Effector CD8-positive, alpha-beta T cell (primary cell): ENCODE measurements around the gene LSS.

Experiments used
- DNase-seq: peaks from one replicate; lab custom pipeline; 2025; lab: John Stamatoyannopoulos, UW

Gene LSS

GRCh38 chr21:46218906-46219590, 9.5 kb downstream of the LSS start:
- no peak for DNase-seq

- no peak for DNase-seq
These were observed 10.9 kb downstream of the LSS start for GRCh38 chr21:46217511-46218196.

- DNase-seq, result no peak
These were observed 12.3 kb downstream of the LSS start for GRCh38 chr21:46216132-46216747.

- no peak for DNase-seq
These were observed 13.0 kb downstream of the LSS start for GRCh38 chr21:46215436-46216131.

GRCh38 chr21:46214478-46215340, 13.9 kb downstream of the LSS start:
- no peak for DNase-seq

- DNase-seq, result no peak
These were observed 14.8 kb downstream of the LSS start for GRCh38 chr21:46213620-46214286.

GRCh38 chr21:46212721-46213484, 15.7 kb downstream of the LSS start:
- DNase-seq, result no peak

GRCh38 chr21:46211786-46212720, 16.5 kb downstream of the LSS start:
- no peak for DNase-seq

- no peak for DNase-seq
These were observed 17.2 kb downstream of the LSS start for GRCh38 chr21:46211376-46211775.

- no peak for DNase-seq
These were observed 18.0 kb downstream of the LSS start for GRCh38 chr21:46210378-46211136.

- DNase-seq, result no peak
These were observed 19.5 kb downstream of the LSS start for GRCh38 chr21:46208761-46209721.

GRCh38 chr21:46207920-46208591, 20.5 kb downstream of the LSS start:
- no peak for DNase-seq

- no peak for DNase-seq
These were observed 21.3 kb downstream of the LSS start for GRCh38 chr21:46207006-46207919.

- DNase-seq, result no peak
These were observed 22.2 kb downstream of the LSS start for GRCh38 chr21:46206163-46207005.

GRCh38 chr21:46205766-46206162, 22.8 kb downstream of the LSS start:
- no peak for DNase-seq
